HCT116 (cell line): ENCODE results near the gene SELENOH. TPM values are rescaled to one million over a fixed set of nuclear protein-coding genes. Genes with fewer than 3 reads are reported as not detected.
A peak's percentile ranks its signal among the peaks of the same experiment; 100 is the strongest.

Source experiments
- ATAC-seq: fragments of 200-7000 bp; cut with Tn5 transposase; 2 replicates; pipeline ENCODE4 v1.9.1; 2020; ENCODE audit warnings: mild to moderate bottlenecking, moderate library complexity
- BruUV-seq: library from RNA; stranded (reverse); fragments of 400-500 nt; replicated peaks from 2 replicates; lab custom pipeline; 2021; lab: Mats Ljungman, UMichigan
- CTCF ChIA-PET: fragments of 300-600 bp; sonication (Branson Sonifier 250); formaldehyde crosslinking; loops from one replicate; lab custom pipeline; 2021; ENCODE audit warnings: antibody characterized with exemption; lab: Charles Lee
- POLR2A ChIA-PET: fragments of 300-600, 350-600 bp; sonication (Branson Sonifier 250); formaldehyde crosslinking; loops from one replicate; lab custom pipeline; 2021; ENCODE audit warnings: antibody characterized with exemption; lab: Charles Lee
- RAD21 ChIA-PET, 2 experiments: fragments of 300-600 bp; sonication (Branson Sonifier 250); formaldehyde crosslinking; loops; one replicate each; lab custom pipeline; 2023; ENCODE audit warnings: low total read pairs in 2 of 2; ENCODE audit not compliant: uncharacterized antibody in 2 of 2, unreplicated experiment in 2 of 2, low non-redundant PET in 1 of 2; lab: Charles Lee
- DNase-seq: peaks from one replicate; pipeline ENCODE4 v3.0.0-alpha.2; 2010; ENCODE audit warnings: low read depth, low spot score
- H2AFZ ChIP-seq: fragments of 200-600 bp; shearing (Covaris generic), sonication (generic); 2 replicates; pipeline ENCODE4 v1.6.1; 2017; ENCODE audit warnings: low read depth, mixed run types, mixed read lengths, antibody characterized with exemption, low read length; ENCODE audit not compliant: poor library complexity, severe bottlenecking
- H3K27ac ChIP-seq: 2 replicates; pipeline ENCODE4 v1.5.1; 2012; ENCODE audit warnings: low read depth, low read length
- H3K27me3 ChIP-seq: fragments of 200-600 bp; sonication (generic); 2 replicates; pipeline ENCODE4 v1.6.1; 2016; ENCODE audit warnings: mixed run types, low read length, mixed read lengths; ENCODE audit not compliant: insufficient read depth
- H3K36me3 ChIP-seq, 2 experiments: fragments of 200-500 bp in 1 of 2; fragments of 200-600 bp in 1 of 2; sonication (Bioruptor generic) in 1 of 2; sonication (generic) in 1 of 2; 2 replicates each; pipeline versions ENCODE4 v1.5.1 to v1.6.1; 2014 to 2016; ENCODE audit warnings: low read length in 2 of 2, inconsistent platforms in 1 of 2, mixed read lengths in 1 of 2, mixed run types in 1 of 2; ENCODE audit not compliant: insufficient read depth in 2 of 2, control insufficient read depth in 1 of 2
- H3K4me1 ChIP-seq, 2 experiments: fragments of 200-600 bp in 1 of 2; sonication (generic) in 1 of 2; 2 replicates each; pipeline versions ENCODE4 v1.5.1 to v1.6.1; 2012 to 2017; ENCODE audit warnings: low read length in 2 of 2, inconsistent platforms in 1 of 2, mild to moderate bottlenecking in 1 of 2, mixed read lengths in 1 of 2, mixed run types in 1 of 2, moderate library complexity in 1 of 2; ENCODE audit not compliant: insufficient read depth in 2 of 2, control insufficient read depth in 1 of 2
- H3K4me2 ChIP-seq: fragments of 200-600 bp; sonication (generic); 2 replicates; pipeline ENCODE4 v1.6.1; 2017; ENCODE audit warnings: mixed run types, low read length, mixed read lengths
- H3K4me3 ChIP-seq, 2 experiments: fragments of 200-600 bp in 1 of 2; sonication (generic) in 1 of 2; replicated peaks in 1 of 2; 2 replicates each; pipeline ENCODE4 v1.5.1; 2011 to 2016; ENCODE audit warnings: low read length in 2 of 2, control low read depth in 1 of 2, low read depth in 1 of 2, mild to moderate bottlenecking in 1 of 2, mixed read lengths in 1 of 2, mixed run types in 1 of 2
- H3K79me2 ChIP-seq: fragments of 200-600 bp; sonication (generic); 2 replicates; pipeline ENCODE4 v1.6.1; 2017; ENCODE audit warnings: mild to moderate bottlenecking, mixed run types, low read length, moderate library complexity, mixed read lengths; ENCODE audit not compliant: insufficient read depth
- H3K9ac ChIP-seq: fragments of 200-600 bp; sonication (generic); 2 replicates; pipeline ENCODE4 v1.6.1; 2016; ENCODE audit warnings: low read length, mixed read lengths
- H3K9me2 ChIP-seq: fragments of 200-600 bp; sonication (generic), shearing (Covaris generic); 2 replicates; pipeline ENCODE4 v1.6.1; 2017; ENCODE audit warnings: mixed run types, mild to moderate bottlenecking, moderate library complexity; ENCODE audit not compliant: insufficient read depth
- H3K9me3 ChIP-seq, 2 experiments: fragments of 200-500 bp in 1 of 2; fragments of 200-600 bp in 1 of 2; sonication (Bioruptor generic) in 1 of 2; sonication (generic) in 1 of 2; 2 replicates each; pipeline ENCODE4 v1.6.1; 2014 to 2017; ENCODE audit warnings: low read length in 2 of 2, mixed read lengths in 2 of 2, inconsistent platforms in 1 of 2, low read depth in 1 of 2, mild to moderate bottlenecking in 1 of 2, mixed run types in 1 of 2, moderate library complexity in 1 of 2; ENCODE audit not compliant: control insufficient read depth in 1 of 2, insufficient read depth in 1 of 2
- H4K20me1 ChIP-seq: fragments of 200-600 bp; sonication (generic), shearing (Covaris generic); 2 replicates; pipeline ENCODE4 v1.6.1; 2017; ENCODE audit warnings: mixed run types, mild to moderate bottlenecking, moderate library complexity; ENCODE audit not compliant: insufficient read depth
- CEBPB ChIP-seq: IDR thresholded peaks from 2 replicates; pipeline ENCODE4 v1.6.1; 2012; ENCODE audit warnings: low read depth
- JUND ChIP-seq: IDR thresholded peaks from 2 replicates; pipeline ENCODE4 v1.6.1; 2012
- POLR2AphosphoS5 ChIP-seq: IDR thresholded peaks from 2 replicates; pipeline ENCODE4 v1.6.1; 2011; ENCODE audit warnings: mild to moderate bottlenecking, low read depth, low read length, moderate library complexity
- TCF7L2 ChIP-seq: IDR thresholded peaks from 2 replicates; pipeline ENCODE4 v1.7.0; 2011; ENCODE audit warnings: borderline replicate concordance, inconsistent platforms; ENCODE audit not compliant: insufficient read depth, insufficient read length; ENCODE audit errors: extremely low read depth
- YY1 ChIP-seq: IDR thresholded peaks from 2 replicates; pipeline ENCODE4 v1.6.1; 2011; ENCODE audit warnings: low read length, low read depth, moderate library complexity, mild to moderate bottlenecking; ENCODE audit not compliant: insufficient replicate concordance; ENCODE audit errors: extremely low read depth
- intact Hi-C: fragments of 100-400 bp; cut with micrococcal nuclease; formaldehyde crosslinking; loops from 2 replicates; pipeline ENCODE4 v1.10.0; 2022
- total RNA-seq: library from RNA; stranded (reverse); gene quantifications from one replicate; pipeline ENCODE4 v1.2.1, GENCODE V29; 2021; ENCODE audit not compliant: unreplicated experiment
- TF ChIP-seq, protein P1 (sequence below): IDR thresholded peaks from 2 replicates; pipeline ENCODE4 v1.6.1; 2012
- TF ChIP-seq, protein P2 (sequence below): IDR thresholded peaks from 2 replicates; pipeline ENCODE4 v1.6.1; 2011; ENCODE audit warnings: mild to moderate bottlenecking, low read length, moderate library complexity; ENCODE audit not compliant: insufficient replicate concordance; ENCODE audit errors: extremely low read depth
- TF ChIP-seq, protein P3 (sequence below), 3 experiments: fragments of 200-600 bp in 1 of 3; sonication (generic) in 1 of 3; IDR thresholded peaks in 2 of 3; conservative IDR thresholded peaks in 1 of 3; 2 replicates each; pipeline ENCODE4 v1.5.1; 2012 to 2017; ENCODE audit warnings: low read depth in 2 of 3, low read length in 2 of 3, antibody characterized with exemption in 1 of 3, borderline replicate concordance in 1 of 3, control low read depth in 1 of 3, mild to moderate bottlenecking in 1 of 3, mixed read lengths in 1 of 3, mixed run types in 1 of 3, moderate library complexity in 1 of 3; ENCODE audit not compliant: insufficient read depth in 1 of 3

SELENOH gene
- total RNA-seq, 1 experiment from 2014 or later = 194 TPM

DNA sequence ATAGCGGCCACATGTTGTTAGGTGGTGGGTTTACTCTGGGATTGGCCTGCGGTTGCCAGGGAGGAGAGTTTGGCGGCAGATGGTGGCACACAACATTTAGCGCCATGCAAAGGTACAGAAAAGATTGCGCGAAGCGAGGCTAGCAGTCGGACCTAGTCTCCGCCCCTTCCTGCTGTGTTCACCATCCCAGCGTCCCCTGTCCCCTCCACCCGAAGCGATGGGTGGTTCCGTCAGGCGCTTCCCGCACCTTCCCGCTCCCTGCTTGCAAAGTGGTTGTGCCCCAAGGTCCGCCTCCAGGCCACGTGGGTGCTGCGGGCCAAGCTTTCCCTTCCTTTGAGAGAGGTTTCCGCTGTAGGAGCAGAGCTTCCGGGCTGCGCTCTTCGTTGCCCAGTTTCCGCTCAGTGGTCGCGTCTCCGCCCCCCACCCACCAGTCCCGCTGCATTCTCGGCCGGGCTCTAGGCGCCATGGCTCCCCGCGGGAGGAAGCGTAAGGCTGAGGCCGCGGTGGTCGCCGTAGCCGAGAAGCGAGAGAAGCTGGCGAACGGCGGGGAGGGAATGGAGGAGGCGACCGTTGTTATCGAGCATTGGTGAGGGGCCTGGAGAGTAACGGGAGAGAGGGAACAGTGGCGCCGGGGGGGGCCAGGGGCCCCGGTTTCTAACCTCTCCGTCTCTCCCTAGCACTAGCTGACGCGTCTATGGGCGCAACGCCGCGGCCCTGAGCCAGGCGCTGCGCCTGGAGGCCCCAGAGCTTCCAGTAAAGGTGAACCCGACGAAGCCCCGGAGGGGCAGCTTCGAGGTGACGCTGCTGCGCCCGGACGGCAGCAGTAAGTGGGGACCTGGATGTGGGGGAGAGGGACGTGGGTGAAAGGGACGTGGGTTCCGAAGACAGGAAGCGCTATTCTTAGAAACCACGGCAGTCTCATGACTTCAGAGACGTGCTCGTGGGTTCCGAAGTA is at the start of gene SELENOH (continued):
- TF ChIP-seq, protein P1, sequence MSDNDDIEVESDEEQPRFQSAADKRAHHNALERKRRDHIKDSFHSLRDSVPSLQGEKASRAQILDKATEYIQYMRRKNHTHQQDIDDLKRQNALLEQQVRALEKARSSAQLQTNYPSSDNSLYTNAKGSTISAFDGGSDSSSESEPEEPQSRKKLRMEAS = peak; percentile 99
- peak; percentile 98 for TF ChIP-seq POLR2AphosphoS5
- TF ChIP-seq, protein P2, sequence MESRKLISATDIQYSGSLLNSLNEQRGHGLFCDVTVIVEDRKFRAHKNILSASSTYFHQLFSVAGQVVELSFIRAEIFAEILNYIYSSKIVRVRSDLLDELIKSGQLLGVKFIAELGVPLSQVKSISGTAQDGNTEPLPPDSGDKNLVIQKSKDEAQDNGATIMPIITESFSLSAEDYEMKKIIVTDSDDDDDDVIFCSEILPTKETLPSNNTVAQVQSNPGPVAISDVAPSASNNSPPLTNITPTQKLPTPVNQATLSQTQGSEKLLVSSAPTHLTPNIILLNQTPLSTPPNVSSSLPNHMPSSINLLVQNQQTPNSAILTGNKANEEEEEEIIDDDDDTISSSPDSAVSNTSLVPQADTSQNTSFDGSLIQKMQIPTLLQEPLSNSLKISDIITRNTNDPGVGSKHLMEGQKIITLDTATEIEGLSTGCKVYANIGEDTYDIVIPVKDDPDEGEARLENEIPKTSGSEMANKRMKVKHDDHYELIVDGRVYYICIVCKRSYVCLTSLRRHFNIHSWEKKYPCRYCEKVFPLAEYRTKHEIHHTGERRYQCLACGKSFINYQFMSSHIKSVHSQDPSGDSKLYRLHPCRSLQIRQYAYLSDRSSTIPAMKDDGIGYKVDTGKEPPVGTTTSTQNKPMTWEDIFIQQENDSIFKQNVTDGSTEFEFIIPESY = peak; percentile 82
- peak; percentile 62 for TF ChIP-seq JUND

DNA sequence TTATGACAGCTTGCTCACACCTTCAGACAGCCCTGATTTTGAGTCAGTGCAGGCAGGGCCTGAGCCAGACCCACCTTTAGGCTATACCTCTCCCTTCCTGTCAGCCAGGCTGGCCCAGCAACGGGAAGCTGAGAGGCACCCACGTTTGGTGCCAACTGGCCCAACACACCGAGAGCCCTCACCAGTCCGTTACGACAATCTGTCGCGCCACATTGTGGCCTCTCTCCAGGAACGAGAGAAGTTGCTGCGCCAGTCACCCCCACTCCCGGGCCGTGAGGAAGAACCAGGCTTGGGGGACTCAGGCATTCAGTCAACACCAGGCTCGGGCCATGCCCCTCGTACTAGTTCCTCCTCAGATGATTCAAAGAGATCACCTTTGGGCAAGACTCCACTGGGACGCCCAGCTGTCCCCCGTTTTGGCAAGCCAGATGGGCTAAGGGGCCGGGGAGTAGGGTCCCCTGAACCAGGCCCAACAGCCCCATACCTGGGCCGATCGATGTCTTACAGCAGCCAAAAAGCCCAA is 42.4 kb upstream of the SELENOH start:
- Histone ChIP-seq H3K4me2 (no peak overlapping the region), H3K27me3 (no peaks in the 10 kb centered on the region), H3K9me2 (no peaks in the 10 kb centered on the region), H3K36me3 (peaks cover 32 to 48% of the 10 kb centered on the region in 2 experiments), H3K79me2 (no peaks in the 10 kb centered on the region), H3K4me3 (no peak overlapping the region), H2AFZ (no peak overlapping the region), H3K9ac (no peak overlapping the region), H3K9me3 (no peaks in the 10 kb centered on the region), H3K27ac (no peak overlapping the region), H3K4me1 (no peaks in the 10 kb centered on the region), H4K20me1 (no peaks in the 10 kb centered on the region)
- DNase-seq (no peak), ATAC-seq (no peak)
- ChIA-PET POLR2A (no interaction called here), CTCF (interaction anchor here (1.0 kb wide), 1 partner anchor 102 kb away, joined by 3 read pairs; no protein-coding TSS in a partner anchor), RAD21 (no interaction called here)
- TF ChIP-seq TCF7L2 (no peak), YY1 (no peak), CEBPB (no peak)
- TF ChIP-seq, protein P3, sequence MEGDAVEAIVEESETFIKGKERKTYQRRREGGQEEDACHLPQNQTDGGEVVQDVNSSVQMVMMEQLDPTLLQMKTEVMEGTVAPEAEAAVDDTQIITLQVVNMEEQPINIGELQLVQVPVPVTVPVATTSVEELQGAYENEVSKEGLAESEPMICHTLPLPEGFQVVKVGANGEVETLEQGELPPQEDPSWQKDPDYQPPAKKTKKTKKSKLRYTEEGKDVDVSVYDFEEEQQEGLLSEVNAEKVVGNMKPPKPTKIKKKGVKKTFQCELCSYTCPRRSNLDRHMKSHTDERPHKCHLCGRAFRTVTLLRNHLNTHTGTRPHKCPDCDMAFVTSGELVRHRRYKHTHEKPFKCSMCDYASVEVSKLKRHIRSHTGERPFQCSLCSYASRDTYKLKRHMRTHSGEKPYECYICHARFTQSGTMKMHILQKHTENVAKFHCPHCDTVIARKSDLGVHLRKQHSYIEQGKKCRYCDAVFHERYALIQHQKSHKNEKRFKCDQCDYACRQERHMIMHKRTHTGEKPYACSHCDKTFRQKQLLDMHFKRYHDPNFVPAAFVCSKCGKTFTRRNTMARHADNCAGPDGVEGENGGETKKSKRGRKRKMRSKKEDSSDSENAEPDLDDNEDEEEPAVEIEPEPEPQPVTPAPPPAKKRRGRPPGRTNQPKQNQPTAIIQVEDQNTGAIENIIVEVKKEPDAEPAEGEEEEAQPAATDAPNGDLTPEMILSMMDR (IDR thresholded peaks at IDR 0.05 in 2 of 3, conservative IDR thresholded peaks at IDR 0.05 in 1 of 3; ENCODE audit: borderline replicate concordance in 1 of 3, insufficient read depth in 1 of 3, low read depth in 2 of 3, low read length in 2 of 3) = no peak
- BruUV-seq = no TSS peak
- intact Hi-C loops = no loop called here
